CD1c-positive myeloid dendritic cell (primary cell): ENCODE results near the gene TDRD12.
"Not testable (repeated sequence)": the region's sequence is repeated elsewhere in the genome, so short reads cannot be mapped to it uniquely, and the experiment has no call there.

Source experiments
- DNase-seq: peaks from one replicate; pipeline ENCODE4 v3.0.0-alpha.2; 2016; ENCODE audit errors: extremely low spot score

The TDRD12 gene

GRCh38 chr19:32748497-32748896 is 28.9 kb downstream of the TDRD12 start:
- DNase-seq = peak; percentile 4

- no peak for DNase-seq
These were observed 29.4 kb downstream of the TDRD12 start for GRCh38 chr19:32748948-32749347.

GRCh38 chr19:32749361-32749760 is 29.8 kb downstream of the TDRD12 start:
- no peak for DNase-seq

GRCh38 chr19:32750441-32751055 is 31.0 kb downstream of the TDRD12 start:
- peak; percentile 51 for DNase-seq

- DNase-seq = no peak
These were observed 31.5 kb downstream of the TDRD12 start for GRCh38 chr19:32751066-32751465.

GRCh38 chr19:32757189-32757588 is 37.6 kb downstream of the TDRD12 start:
- DNase-seq = no peak

- DNase-seq = not testable (repeated sequence)
These were observed 45.8 kb downstream of the TDRD12 start for GRCh38 chr19:32765365-32765764.

GRCh38 chr19:32767951-32768679 is 48.5 kb downstream of the TDRD12 start:
- DNase-seq = no peak

- no peak for DNase-seq
These were observed 52.0 kb downstream of the TDRD12 start for GRCh38 chr19:32771596-32771995.

- DNase-seq = no peak
These were observed 53.6 kb downstream of the TDRD12 start for GRCh38 chr19:32773126-32773525.

GRCh38 chr19:32779082-32779481 is 59.5 kb downstream of the TDRD12 start:
- DNase-seq = no peak

GRCh38 chr19:32781280-32781679 is 61.7 kb downstream of the TDRD12 start:
- no peak for DNase-seq

- not testable (repeated sequence) for DNase-seq
These were observed 62.5 kb downstream of the TDRD12 start for GRCh38 chr19:32782089-32782488.

GRCh38 chr19:32787161-32787813 is 67.7 kb downstream of the TDRD12 start:
- DNase-seq = not testable (repeated sequence)

- DNase-seq = not testable (repeated sequence)
These were observed 68.3 kb downstream of the TDRD12 start for GRCh38 chr19:32787895-32788294.

- DNase-seq = no peak
These were observed 69.9 kb downstream of the TDRD12 start for GRCh38 chr19:32789429-32789828.

- DNase-seq = no peak
These were observed 78.6 kb downstream of the TDRD12 start for GRCh38 chr19:32798201-32798600.

GRCh38 chr19:32800191-32800590 is 80.6 kb downstream of the TDRD12 start:
- no peak for DNase-seq

- no peak for DNase-seq
These were observed 81.2 kb downstream of the TDRD12 start for GRCh38 chr19:32800754-32801153.

- no peak for DNase-seq
These were observed 83.3 kb downstream of the TDRD12 start for GRCh38 chr19:32802840-32803239.

GRCh38 chr19:32808236-32808635 is 88.7 kb downstream of the TDRD12 start:
- no peak for DNase-seq

GRCh38 chr19:32809254-32809653 is 89.7 kb downstream of the TDRD12 start:
- DNase-seq = no peak

- DNase-seq = no peak
These were observed 90.2 kb downstream of the TDRD12 start for GRCh38 chr19:32809754-32810153.
